Sigmoid colon (tissue), 4 donors: Measurements from ENCODE around the gene POLR3A.

ENCODE experiments used
- POLR2A ChIP-seq, 2 donors: fragments of 450-650 bp; IDR thresholded peaks; one replicate each; pipeline ENCODE4 v1.6.1; 2016; ENCODE audit warnings: antibody characterized with exemption in 2 of 2, mild to moderate bottlenecking in 2 of 2, moderate library complexity in 2 of 2
- POLR2AphosphoS5 ChIP-seq, 4 donors: sonication (generic); formaldehyde crosslinking; IDR thresholded peaks; one replicate each; pipeline ENCODE4 v1.6.1; 2017; ENCODE audit warnings: antibody characterized with exemption in 4 of 4
- TF ChIP-seq, protein P1 (sequence below), 4 experiments: fragments of 450-650 bp in 3 of 4; fragments of 200-600 bp in 1 of 4; IDR thresholded peaks; one replicate each; pipeline ENCODE4 v1.5.1; 2016 to 2019; ENCODE audit warnings: antibody characterized with exemption in 4 of 4, mild to moderate bottlenecking in 3 of 4, moderate library complexity in 2 of 4

- TF ChIP-seq POLR2A (IDR thresholded peaks at IDR 0.05) (no peak), POLR2AphosphoS5 (IDR thresholded peaks at IDR 0.05) (no peak)
- TF ChIP-seq, protein P1, sequence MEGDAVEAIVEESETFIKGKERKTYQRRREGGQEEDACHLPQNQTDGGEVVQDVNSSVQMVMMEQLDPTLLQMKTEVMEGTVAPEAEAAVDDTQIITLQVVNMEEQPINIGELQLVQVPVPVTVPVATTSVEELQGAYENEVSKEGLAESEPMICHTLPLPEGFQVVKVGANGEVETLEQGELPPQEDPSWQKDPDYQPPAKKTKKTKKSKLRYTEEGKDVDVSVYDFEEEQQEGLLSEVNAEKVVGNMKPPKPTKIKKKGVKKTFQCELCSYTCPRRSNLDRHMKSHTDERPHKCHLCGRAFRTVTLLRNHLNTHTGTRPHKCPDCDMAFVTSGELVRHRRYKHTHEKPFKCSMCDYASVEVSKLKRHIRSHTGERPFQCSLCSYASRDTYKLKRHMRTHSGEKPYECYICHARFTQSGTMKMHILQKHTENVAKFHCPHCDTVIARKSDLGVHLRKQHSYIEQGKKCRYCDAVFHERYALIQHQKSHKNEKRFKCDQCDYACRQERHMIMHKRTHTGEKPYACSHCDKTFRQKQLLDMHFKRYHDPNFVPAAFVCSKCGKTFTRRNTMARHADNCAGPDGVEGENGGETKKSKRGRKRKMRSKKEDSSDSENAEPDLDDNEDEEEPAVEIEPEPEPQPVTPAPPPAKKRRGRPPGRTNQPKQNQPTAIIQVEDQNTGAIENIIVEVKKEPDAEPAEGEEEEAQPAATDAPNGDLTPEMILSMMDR (IDR thresholded peaks at IDR 0.05) = no peak
Observed at GRCh38 chr10:78002541-78003288, 26.6 kb downstream of the POLR3A start.
